Brain microvascular endothelial cell (primary cell): ENCODE results near the gene FOSL1.

ENCODE experiments used
- DNase-seq: peaks from one replicate; pipeline ENCODE4 v3.0.0-alpha.2; 2020
- H3K27ac ChIP-seq: fragments of 250-450 bp; sonication (Bioruptor Pico); 2 replicates; pipeline ENCODE4 v1.5.1; 2020; ENCODE audit warnings: mild to moderate bottlenecking, moderate library complexity
- H3K27me3 ChIP-seq: fragments of 250-450 bp; sonication (Bioruptor Pico); replicated peaks from 2 replicates; pipeline ENCODE4 v1.5.1; 2020; ENCODE audit warnings: mild to moderate bottlenecking
- H3K36me3 ChIP-seq: fragments of 250-450 bp; sonication (Bioruptor Pico); replicated peaks from 2 replicates; pipeline ENCODE4 v1.5.1; 2020; ENCODE audit warnings: mild to moderate bottlenecking
- H3K4me3 ChIP-seq: 2 replicates; pipeline ENCODE4 v1.5.1; 2011; ENCODE audit warnings: low read depth, mild to moderate bottlenecking, control low read depth, low read length, moderate library complexity
- CTCF ChIP-seq: IDR thresholded peaks from 2 replicates; pipeline ENCODE4 v1.5.1; 2011; ENCODE audit warnings: low read depth, mild to moderate bottlenecking, moderate library complexity, low read length, control low read depth, inconsistent platforms; ENCODE audit errors: missing control alignments
- in situ Hi-C: cut with HindIII; loops from 2 replicates; pipeline ENCODE4 v1.10.0; 2017; ENCODE audit warnings: low sequenced_read_pairs, low pct_ligation_motif_present

The FOSL1 gene

GRCh38 chr11:65870307-65870658 lies 29.9 kb downstream of the FOSL1 start:
- no peaks in the 10 kb centered on the region for H3K27me3 ChIP-seq
- in situ Hi-C loops = no loop called here
- peak overlapping the region; percentile 9 for H3K4me3 ChIP-seq
- H3K36me3 ChIP-seq = peaks cover 45% of the 10 kb centered on the region
- no peak for TF ChIP-seq CTCF
- no peak overlapping the region for H3K27ac ChIP-seq
- no peak for DNase-seq

- no peak for DNase-seq
- in situ Hi-C loops = no loop called here
- no peak overlapping the region for H3K4me3 ChIP-seq
- TF ChIP-seq CTCF = no peak
- H3K27me3 ChIP-seq = no peaks in the 10 kb centered on the region
- no peak overlapping the region for H3K27ac ChIP-seq
- peaks cover 50% of the 10 kb centered on the region for H3K36me3 ChIP-seq
These were observed 30.4 kb downstream of the FOSL1 start for GRCh38 chr11:65869643-65870306.

DNA sequence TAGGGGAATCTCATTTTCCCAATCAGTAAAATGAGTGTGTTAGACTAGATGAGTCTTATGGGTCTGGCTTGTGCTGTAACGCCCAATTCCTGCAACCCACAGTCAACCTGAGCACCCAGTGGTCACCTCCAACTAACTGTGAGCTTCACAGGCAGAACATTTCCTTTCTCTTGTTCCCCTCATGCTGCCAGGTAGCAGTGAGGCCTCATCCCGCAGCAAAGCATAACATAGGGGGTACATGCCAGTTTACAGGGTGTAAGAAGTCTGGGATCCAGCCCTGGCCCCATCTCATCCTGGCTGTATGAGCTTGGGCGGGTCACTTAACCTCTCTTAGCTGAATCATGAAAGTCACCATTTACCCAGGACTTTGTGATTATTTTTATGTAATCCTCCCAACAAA lies 31.3 kb downstream of the FOSL1 start:
- Histone ChIP-seq H3K4me3 (no peak overlapping the region), H3K27me3 (no peaks in the 10 kb centered on the region), H3K27ac (no peak overlapping the region), H3K36me3 (peaks cover 59% of the 10 kb centered on the region)
- in situ Hi-C loops = no loop called here
- DNase-seq = no peak
- no peak for TF ChIP-seq CTCF

DNA sequence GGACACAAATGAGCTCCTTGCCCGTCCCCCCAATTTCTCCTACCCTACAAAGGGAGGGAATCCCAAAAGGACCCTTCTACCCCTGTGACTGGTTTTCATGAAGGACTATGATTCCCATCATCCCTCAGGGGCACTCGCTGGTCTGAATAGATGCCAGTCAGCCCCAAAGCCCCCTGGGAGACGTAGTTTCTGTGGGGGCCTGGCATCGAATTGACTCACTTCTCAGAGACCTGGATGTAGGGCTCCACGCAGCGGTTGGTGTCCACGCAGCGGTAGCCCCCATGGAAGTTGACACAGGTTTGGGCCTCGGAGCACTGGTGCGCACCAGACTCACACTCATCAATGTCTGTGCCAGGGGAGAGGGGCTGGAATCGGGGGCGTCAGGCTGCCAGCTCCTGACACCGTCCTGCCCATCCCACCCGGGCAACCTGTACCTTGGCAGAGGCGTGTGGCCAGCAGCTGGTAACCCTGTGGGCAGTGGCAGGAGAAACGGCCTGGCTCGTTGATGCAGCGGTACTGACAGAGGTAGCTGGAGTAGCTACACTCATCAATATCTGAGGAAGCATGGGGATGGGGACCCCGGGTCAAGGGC lies 32.0 kb downstream of the FOSL1 start:
- H3K27ac ChIP-seq = no peak overlapping the region
- TF ChIP-seq CTCF = no peak
- peaks cover 66% of the 10 kb centered on the region for H3K36me3 ChIP-seq
- in situ Hi-C loops = no loop called here
- no peaks in the 10 kb centered on the region for H3K27me3 ChIP-seq
- H3K4me3 ChIP-seq = no peak overlapping the region
- DNase-seq = no peak

GRCh38 chr11:65867284-65868071 lies 32.7 kb downstream of the FOSL1 start:
- no peak for TF ChIP-seq CTCF
- Histone ChIP-seq H3K4me3 (no peak overlapping the region), H3K27ac (no peak overlapping the region), H3K27me3 (no peaks in the 10 kb centered on the region), H3K36me3 (peaks cover 72% of the 10 kb centered on the region)
- in situ Hi-C loops = no loop called here
- DNase-seq = no peak
